ENCODE data around the gene DYNLT1.
"Not testable (repeated sequence)": the region's sequence is repeated elsewhere in the genome, so short reads cannot be mapped to it uniquely, and the experiment has no call there.

Gene DYNLT1

GRCh38 chr6:158663625-158664165 is 19.2 kb upstream of the DYNLT1 start:
- no peak for DNase-seq

- no peak for DNase-seq
These were observed 18.5 kb upstream of the DYNLT1 start for GRCh38 chr6:158662954-158663624.

GRCh38 chr6:158662607-158662953 is 18.0 kb upstream of the DYNLT1 start:
- no peak for DNase-seq

- no peak for DNase-seq
These were observed 16.7 kb upstream of the DYNLT1 start for GRCh38 chr6:158661156-158661685.

- DNase-seq, result no peak
These were observed 15.8 kb upstream of the DYNLT1 start for GRCh38 chr6:158660333-158660754.

GRCh38 chr6:158656986-158657385 is 12.4 kb upstream of the DYNLT1 start:
- not testable (repeated sequence) for DNase-seq

GRCh38 chr6:158655569-158656450 is 11.3 kb upstream of the DYNLT1 start:
- no peak for DNase-seq

GRCh38 chr6:158654960-158655489 is 10.5 kb upstream of the DYNLT1 start:
- DNase-seq, result no peak

GRCh38 chr6:158654498-158654897 is 10.0 kb upstream of the DYNLT1 start:
- peak in 37 of 51 donors; percentile 10 to 83 (median 40) for DNase-seq

- DNase-seq, result no peak
These were observed 9.2 kb upstream of the DYNLT1 start for GRCh38 chr6:158653577-158654354.

GRCh38 chr6:158651981-158652737 is 7.6 kb upstream of the DYNLT1 start:
- not testable (repeated sequence) for DNase-seq

- peak in 12 of 51 donors; percentile 4 to 42 (median 24) for DNase-seq
These were observed 5.0 kb upstream of the DYNLT1 start, which contains the start of gene SYTL3 for GRCh38 chr6:158649289-158650143. Gene SYTL3, plus strand, starts transcription at chr6:158650054. Its CDS starts 13,215 bp downstream, at chr6:158663269.

- DNase-seq, result peak in 1 of 51 donors; percentile 9
These were observed 4.2 kb upstream of the DYNLT1 start for GRCh38 chr6:158648682-158649131.

- no peak for DNase-seq
These were observed 3.0 kb upstream of the DYNLT1 start for GRCh38 chr6:158647501-158647900.

GRCh38 chr6:158646023-158646910 is 1.7 kb upstream of the DYNLT1 start:
- DNase-seq, result no peak

- DNase-seq, result peak in 2 of 51 donors; percentile 43 to 60
These were observed 800 bp upstream of the DYNLT1 start for GRCh38 chr6:158645064-158646022.

- no peak for DNase-seq
These were observed 710 bp downstream of the DYNLT1 start for GRCh38 chr6:158643836-158644230.

Data from hypothalamus (tissue), 51 donors.